ENCODE data around the gene MEIKIN.

The MEIKIN gene

GRCh38 chr5:131766689-131767088, 178.8 kb downstream of the MEIKIN start:
- no peak for DNase-seq

- DNase-seq, result no peak
These were observed 180.2 kb downstream of the MEIKIN start for GRCh38 chr5:131765261-131765660.

- no peak for DNase-seq
These were observed 181.5 kb downstream of the MEIKIN start for GRCh38 chr5:131763968-131764367.

- DNase-seq, result no peak
These were observed 184.7 kb downstream of the MEIKIN start for GRCh38 chr5:131760793-131761192.

GRCh38 chr5:131759704-131760103, 185.8 kb downstream of the MEIKIN start:
- no peak for DNase-seq

GRCh38 chr5:131758520-131758900, 187.0 kb downstream of the MEIKIN start:
- DNase-seq, result no peak

GRCh38 chr5:131757830-131758519, 187.5 kb downstream of the MEIKIN start:
- DNase-seq, result no peak

All from NK-92 treated with Interleukin-12 subunit alpha and Interleukin-12 subunit beta, amount 100 ng/mL, for 24 hours (cell line).